ENCODE results near the gene TBCCD1. TPM values are rescaled to one million over a fixed set of nuclear protein-coding genes. Genes with fewer than 3 reads are reported as not detected.

The TBCCD1 gene
- total RNA-seq, 1 donor from 2014 or later = 8.7 TPM

GRCh38 chr3:186612065-186612464, 44.9 kb upstream of the TBCCD1 start:
- Histone ChIP-seq H3K9ac (ENCODE audit: low read length) (no peak overlapping the region), H3K79me2 (ENCODE audit: insufficient read depth, low read length) (no peaks in the 10 kb centered on the region), H3K27ac (ENCODE audit: low read depth, low read length) (no peak overlapping the region), H3K4me3 (ENCODE audit: insufficient read depth, low read depth, low read length) (no peak overlapping the region), H3K9me3 (ENCODE audit: insufficient read depth, low read depth, low read length) (no peaks in the 10 kb centered on the region), H3K36me3 (ENCODE audit: insufficient read depth, low read length) (no peaks in the 10 kb centered on the region), H4K20me1 (ENCODE audit: insufficient read depth, low read length) (no peaks in the 10 kb centered on the region), H3K4me2 (ENCODE audit: low read length) (no peak overlapping the region), H3K27me3 (ENCODE audit: insufficient read depth, low read length) (peaks cover 11% of the 10 kb centered on the region), H2AFZ (ENCODE audit: low read depth, low read length) (no peak overlapping the region), H3K4me1 (ENCODE audit: insufficient read depth, low read length) (peaks cover under 1% of the 10 kb centered on the region)
- DNase-seq (ENCODE audit: low read depth) = no peak
- Mint-ChIP-seq H3K4me1 (ENCODE audit: low read depth, unreplicated experiment) (peaks cover 2% of the 10 kb centered on the region), H3K4me3 (ENCODE audit: unreplicated experiment) (no peak overlapping the region), H3K36me3 (ENCODE audit: low read depth, unreplicated experiment) (no peaks in the 10 kb centered on the region), H3K27me3 (ENCODE audit: low read depth, unreplicated experiment) (peaks cover 30% of the 10 kb centered on the region), H3K27ac (ENCODE audit: unreplicated experiment) (no peak overlapping the region), H3K9me3 (ENCODE audit: unreplicated experiment) (no peaks in the 10 kb centered on the region)
- TF ChIP-seq CTCF (IDR thresholded peaks at IDR 0.05; ENCODE audit: insufficient read depth, low read depth, low read length) (no peak), EZH2 (IDR thresholded peaks at IDR 0.05; ENCODE audit: insufficient read depth, low read length) (no peak)
- no peak for FAIRE-seq

GRCh38 chr3:186609247-186609868, 42.2 kb upstream of the TBCCD1 start:
- TF ChIP-seq CTCF (IDR thresholded peaks at IDR 0.05; ENCODE audit: insufficient read depth, low read depth, low read length) (no peak), EZH2 (IDR thresholded peaks at IDR 0.05; ENCODE audit: insufficient read depth, low read length) (no peak)
- no peaks in the 10 kb centered on the region for H3K4me1 Mint-ChIP-seq (ENCODE audit: low read depth, unreplicated experiment)
- no peak overlapping the region for H3K4me3 Mint-ChIP-seq (ENCODE audit: unreplicated experiment)
- DNase-seq (ENCODE audit: low read depth) = no peak
- Histone ChIP-seq H3K4me1 (ENCODE audit: insufficient read depth, low read length) (no peaks in the 10 kb centered on the region), H3K36me3 (ENCODE audit: insufficient read depth, low read length) (no peaks in the 10 kb centered on the region), H3K27me3 (ENCODE audit: insufficient read depth, low read length) (peaks cover 11% of the 10 kb centered on the region), H3K9me3 (ENCODE audit: insufficient read depth, low read depth, low read length) (no peaks in the 10 kb centered on the region), H3K9ac (ENCODE audit: low read length) (no peak overlapping the region), H4K20me1 (ENCODE audit: insufficient read depth, low read length) (no peaks in the 10 kb centered on the region), H3K4me3 (ENCODE audit: insufficient read depth, low read depth, low read length) (no peak overlapping the region), H3K79me2 (ENCODE audit: insufficient read depth, low read length) (no peaks in the 10 kb centered on the region), H2AFZ (ENCODE audit: low read depth, low read length) (no peak overlapping the region), H3K4me2 (ENCODE audit: low read length) (no peak overlapping the region), H3K27ac (ENCODE audit: low read depth, low read length) (no peak overlapping the region)
- H3K36me3 Mint-ChIP-seq (ENCODE audit: low read depth, unreplicated experiment) = no peaks in the 10 kb centered on the region
- H3K9me3 Mint-ChIP-seq (ENCODE audit: unreplicated experiment) = no peaks in the 10 kb centered on the region
- no peak for FAIRE-seq
- peaks cover 29% of the 10 kb centered on the region for H3K27me3 Mint-ChIP-seq (ENCODE audit: low read depth, unreplicated experiment)
- no peak overlapping the region for H3K27ac Mint-ChIP-seq (ENCODE audit: unreplicated experiment)

DNA sequence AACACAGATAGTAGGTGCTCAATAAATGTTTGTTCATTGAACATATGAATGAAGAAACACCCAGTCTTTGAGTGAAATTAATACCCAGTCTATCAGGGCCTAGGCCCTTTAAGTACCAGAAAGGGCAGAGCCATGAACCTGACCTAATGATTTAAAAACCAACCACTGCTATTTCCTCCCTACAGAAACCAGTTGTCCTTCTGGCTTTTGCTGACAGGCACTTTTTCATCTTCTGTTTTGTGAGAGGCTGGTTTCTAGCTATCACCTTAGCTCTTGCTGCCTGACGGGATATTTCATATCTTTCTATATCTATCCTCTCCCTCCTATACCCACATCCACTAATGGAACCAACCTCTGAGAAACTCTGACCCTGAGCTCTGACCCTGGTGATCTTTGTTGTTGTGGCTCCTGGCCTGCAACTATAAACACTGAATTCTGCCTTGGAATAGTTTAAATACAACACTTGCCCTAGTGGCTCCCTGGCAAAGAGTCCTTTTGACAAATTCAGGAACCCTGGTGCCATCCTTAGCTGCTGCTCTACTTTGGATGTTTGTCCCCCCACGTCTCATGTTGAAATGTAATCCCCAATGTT, 41.6 kb upstream of the TBCCD1 start:
- Histone ChIP-seq H3K79me2 (ENCODE audit: insufficient read depth, low read length) (no peaks in the 10 kb centered on the region), H3K4me2 (ENCODE audit: low read length) (no peak overlapping the region), H2AFZ (ENCODE audit: low read depth, low read length) (no peak overlapping the region), H3K9me3 (ENCODE audit: insufficient read depth, low read depth, low read length) (no peaks in the 10 kb centered on the region), H3K36me3 (ENCODE audit: insufficient read depth, low read length) (no peaks in the 10 kb centered on the region), H3K27ac (ENCODE audit: low read depth, low read length) (no peak overlapping the region), H3K9ac (ENCODE audit: low read length) (no peak overlapping the region), H4K20me1 (ENCODE audit: insufficient read depth, low read length) (no peaks in the 10 kb centered on the region), H3K27me3 (ENCODE audit: insufficient read depth, low read length) (peaks cover 6% of the 10 kb centered on the region), H3K4me3 (ENCODE audit: insufficient read depth, low read depth, low read length) (no peak overlapping the region), H3K4me1 (ENCODE audit: insufficient read depth, low read length) (no peaks in the 10 kb centered on the region)
- Mint-ChIP-seq H3K36me3 (ENCODE audit: low read depth, unreplicated experiment) (no peaks in the 10 kb centered on the region), H3K27ac (ENCODE audit: unreplicated experiment) (no peak overlapping the region), H3K27me3 (ENCODE audit: low read depth, unreplicated experiment) (peaks cover 26% of the 10 kb centered on the region), H3K4me3 (ENCODE audit: unreplicated experiment) (no peak overlapping the region), H3K9me3 (ENCODE audit: unreplicated experiment) (no peaks in the 10 kb centered on the region), H3K4me1 (ENCODE audit: low read depth, unreplicated experiment) (no peaks in the 10 kb centered on the region)
- no peak for TF ChIP-seq CTCF (IDR thresholded peaks at IDR 0.05; ENCODE audit: insufficient read depth, low read depth, low read length)
- DNase-seq (ENCODE audit: low read depth) = no peak
- FAIRE-seq = no peak
